ENCODE measurements around the gene C2CD3.
A peak's percentile ranks its signal among the peaks of the same experiment; 100 is the strongest.
"Not testable (repeated sequence)": the region's sequence is repeated elsewhere in the genome, so short reads cannot be mapped to it uniquely, and the experiment has no call there.

C2CD3 gene

DNA sequence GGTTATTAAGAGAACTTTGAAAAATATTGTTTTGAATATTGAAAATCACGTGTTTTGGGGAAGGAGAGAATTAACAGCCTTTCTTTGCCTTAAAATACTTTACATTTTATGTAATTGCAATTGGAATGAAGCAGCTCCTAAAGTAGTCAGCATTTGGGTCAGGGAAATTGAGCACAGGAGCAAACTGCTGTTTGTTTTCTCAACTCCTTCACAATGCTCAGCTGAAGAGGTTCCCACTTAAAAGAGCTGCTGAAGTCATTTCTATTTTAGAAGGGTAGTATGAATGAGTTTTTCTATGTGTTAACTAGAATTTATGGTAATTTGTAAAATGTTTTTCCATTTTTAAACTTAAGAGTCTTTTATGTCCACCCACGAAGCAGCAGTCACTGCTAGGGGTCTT lies 180.1 kb downstream of the C2CD3 start:
- DNase-seq (ENCODE audit: low read depth), result no peak
- TF ChIP-seq, protein P1, sequence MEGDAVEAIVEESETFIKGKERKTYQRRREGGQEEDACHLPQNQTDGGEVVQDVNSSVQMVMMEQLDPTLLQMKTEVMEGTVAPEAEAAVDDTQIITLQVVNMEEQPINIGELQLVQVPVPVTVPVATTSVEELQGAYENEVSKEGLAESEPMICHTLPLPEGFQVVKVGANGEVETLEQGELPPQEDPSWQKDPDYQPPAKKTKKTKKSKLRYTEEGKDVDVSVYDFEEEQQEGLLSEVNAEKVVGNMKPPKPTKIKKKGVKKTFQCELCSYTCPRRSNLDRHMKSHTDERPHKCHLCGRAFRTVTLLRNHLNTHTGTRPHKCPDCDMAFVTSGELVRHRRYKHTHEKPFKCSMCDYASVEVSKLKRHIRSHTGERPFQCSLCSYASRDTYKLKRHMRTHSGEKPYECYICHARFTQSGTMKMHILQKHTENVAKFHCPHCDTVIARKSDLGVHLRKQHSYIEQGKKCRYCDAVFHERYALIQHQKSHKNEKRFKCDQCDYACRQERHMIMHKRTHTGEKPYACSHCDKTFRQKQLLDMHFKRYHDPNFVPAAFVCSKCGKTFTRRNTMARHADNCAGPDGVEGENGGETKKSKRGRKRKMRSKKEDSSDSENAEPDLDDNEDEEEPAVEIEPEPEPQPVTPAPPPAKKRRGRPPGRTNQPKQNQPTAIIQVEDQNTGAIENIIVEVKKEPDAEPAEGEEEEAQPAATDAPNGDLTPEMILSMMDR (conservative IDR thresholded peaks at IDR 0.05; ENCODE audit: low read depth, low read length), result no peak
- H3K4me3 ChIP-seq (ENCODE audit: low read depth, low read length), result no peak overlapping the region

DNA sequence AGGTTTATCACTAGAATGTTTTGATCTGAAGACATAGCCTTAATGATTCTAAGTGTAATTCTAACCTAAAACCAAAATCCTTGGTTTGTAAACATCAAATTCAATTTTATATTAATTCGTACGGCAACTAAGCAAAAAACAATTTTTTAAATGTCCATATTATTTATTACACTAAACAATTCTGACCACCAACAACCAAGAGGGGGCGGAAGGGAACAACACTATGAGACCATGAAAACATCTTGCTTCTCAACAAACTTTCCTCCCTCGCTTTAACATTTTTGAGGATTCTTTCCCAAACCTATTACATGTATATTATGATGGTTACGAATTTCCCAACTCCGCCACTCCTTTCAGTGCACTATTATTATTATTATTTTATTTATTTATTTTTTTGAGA lies 181.6 kb downstream of the C2CD3 start:
- no peak overlapping the region for H3K4me3 ChIP-seq (ENCODE audit: low read depth, low read length)
- DNase-seq (ENCODE audit: low read depth), result no peak
- TF ChIP-seq, protein P1 (conservative IDR thresholded peaks at IDR 0.05; ENCODE audit: low read depth, low read length), result no peak

DNA sequence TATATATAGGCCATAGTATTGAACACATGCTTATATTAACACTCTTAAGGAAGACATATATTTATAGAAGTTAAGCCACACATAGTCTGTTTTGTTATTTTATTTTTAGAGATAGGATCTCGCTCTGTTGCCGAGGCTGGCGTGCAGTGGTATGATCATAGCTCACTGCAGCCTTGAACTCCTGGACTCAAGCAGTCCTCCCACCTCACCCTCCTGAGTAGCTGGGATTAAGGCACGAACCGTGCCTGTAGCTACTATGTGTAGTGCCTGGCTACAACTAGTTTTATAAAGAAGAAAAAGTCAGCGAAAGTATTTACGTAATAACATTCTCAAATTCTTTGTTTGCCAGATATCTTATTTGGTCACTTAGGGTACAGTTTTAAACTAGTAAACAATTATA lies 182.6 kb downstream of the C2CD3 start:
- TF ChIP-seq, protein P1 (conservative IDR thresholded peaks at IDR 0.05; ENCODE audit: low read depth, low read length), result no peak
- no peak for DNase-seq (ENCODE audit: low read depth)
- H3K4me3 ChIP-seq (ENCODE audit: low read depth, low read length), result no peak overlapping the region

DNA sequence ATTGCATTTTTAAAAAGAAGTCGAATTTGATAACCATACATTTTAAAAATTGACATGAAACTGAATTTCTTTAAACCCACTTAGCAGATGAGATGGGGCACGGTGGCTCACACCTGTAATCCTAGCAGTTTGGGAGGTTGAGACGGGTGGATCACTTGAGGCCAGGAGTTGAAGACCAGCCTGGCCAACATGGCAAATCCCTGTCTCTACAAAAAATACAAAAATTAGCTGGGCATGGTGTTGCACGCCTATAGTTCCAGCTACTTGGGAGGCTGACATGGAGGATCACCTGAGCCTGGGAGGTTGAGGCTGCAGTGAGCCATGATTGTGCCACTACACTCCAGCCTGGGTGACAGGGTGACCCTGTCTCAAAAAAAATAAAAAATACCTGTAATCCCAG lies 185.1 kb downstream of the C2CD3 start:
- H3K4me3 ChIP-seq (ENCODE audit: low read depth, low read length); DNase-seq (ENCODE audit: low read depth): not testable (repeated sequence)

DNA sequence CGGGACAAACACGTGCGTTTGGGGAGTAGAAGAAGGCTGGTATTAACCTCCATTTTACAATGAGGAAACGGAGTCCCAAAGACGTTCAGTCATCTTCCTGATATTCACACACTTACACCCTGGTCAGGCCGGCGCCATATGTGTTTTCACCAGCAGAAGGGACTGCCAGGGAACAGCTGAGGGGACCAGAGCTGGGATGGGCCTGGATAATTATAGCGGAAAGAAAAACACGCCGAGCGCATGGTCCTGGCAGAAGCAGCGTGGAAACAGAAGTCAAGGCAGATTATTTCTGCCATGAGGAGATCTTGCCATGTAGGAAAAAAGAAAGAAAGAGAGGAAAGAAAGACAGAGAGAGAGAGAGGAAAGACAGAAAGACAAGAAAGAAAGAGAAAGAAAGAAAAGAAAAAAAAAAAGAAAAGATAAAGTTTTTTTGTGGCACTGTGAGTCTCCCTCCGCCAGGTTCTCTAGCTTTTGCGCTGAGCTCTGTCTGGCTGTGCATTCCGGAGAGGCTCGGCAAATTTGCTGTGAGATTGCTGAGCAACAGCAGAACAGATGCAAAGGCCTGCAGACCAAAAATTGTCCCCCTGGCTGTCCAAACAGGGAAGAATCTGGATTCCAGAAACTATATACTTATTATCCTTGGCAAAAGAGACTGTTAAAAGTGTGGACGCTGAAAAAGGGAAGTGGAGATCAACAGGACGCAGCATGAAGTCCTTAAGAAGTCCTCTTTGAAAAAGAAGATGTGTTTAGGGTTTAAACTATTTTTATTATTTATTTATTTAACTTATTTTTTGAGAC lies 186.9 kb downstream of the C2CD3 start:
- DNase-seq (ENCODE audit: low read depth), result no peak
- H3K4me3 ChIP-seq (ENCODE audit: low read depth, low read length), result peak overlapping the region; percentile 76
- TF ChIP-seq, protein P1 (conservative IDR thresholded peaks at IDR 0.05; ENCODE audit: low read depth, low read length), result no peak

DNA sequence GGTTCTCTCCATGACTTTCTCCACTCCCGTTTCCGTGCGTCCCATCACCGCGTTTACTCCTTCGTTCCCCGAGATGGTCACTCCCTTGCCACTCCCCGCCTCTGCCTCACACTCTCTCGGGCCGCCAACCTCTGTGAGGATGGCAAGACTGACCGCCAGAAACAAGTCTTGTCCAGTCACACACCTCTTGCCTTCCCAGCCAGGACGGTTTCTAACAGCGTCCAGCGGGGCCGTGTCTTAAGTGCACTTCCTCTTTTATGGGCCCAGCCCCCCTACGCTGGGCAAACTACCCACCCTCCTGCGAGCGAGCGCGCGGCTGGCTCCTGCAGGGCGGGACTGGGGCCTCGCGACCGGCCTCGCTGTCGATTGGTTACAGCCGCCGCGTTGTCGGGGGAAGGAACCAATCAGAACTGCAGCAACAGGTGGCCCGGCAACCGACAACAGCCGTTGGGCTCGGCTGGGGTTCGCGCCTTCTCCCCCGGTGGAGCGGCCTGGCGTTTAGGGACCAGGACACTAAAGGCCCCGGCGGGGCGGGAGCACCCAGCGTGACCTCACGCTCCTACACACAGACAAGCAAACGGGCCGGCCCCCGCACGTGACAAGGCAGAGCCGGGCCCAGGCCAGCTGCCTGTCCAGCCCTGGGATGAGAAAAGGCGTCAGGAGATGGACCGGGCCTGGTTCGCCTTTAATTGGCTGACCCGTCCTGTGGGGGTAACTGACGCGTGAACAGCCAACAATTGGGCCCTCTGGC lies 187.6 kb downstream of the C2CD3 start:
- DNase-seq (ENCODE audit: low read depth), result peak; percentile 91
- H3K4me3 ChIP-seq (ENCODE audit: low read depth, low read length), result peak overlapping the region; percentile 76
- TF ChIP-seq, protein P1 (conservative IDR thresholded peaks at IDR 0.05; ENCODE audit: low read depth, low read length), result no peak

DNA sequence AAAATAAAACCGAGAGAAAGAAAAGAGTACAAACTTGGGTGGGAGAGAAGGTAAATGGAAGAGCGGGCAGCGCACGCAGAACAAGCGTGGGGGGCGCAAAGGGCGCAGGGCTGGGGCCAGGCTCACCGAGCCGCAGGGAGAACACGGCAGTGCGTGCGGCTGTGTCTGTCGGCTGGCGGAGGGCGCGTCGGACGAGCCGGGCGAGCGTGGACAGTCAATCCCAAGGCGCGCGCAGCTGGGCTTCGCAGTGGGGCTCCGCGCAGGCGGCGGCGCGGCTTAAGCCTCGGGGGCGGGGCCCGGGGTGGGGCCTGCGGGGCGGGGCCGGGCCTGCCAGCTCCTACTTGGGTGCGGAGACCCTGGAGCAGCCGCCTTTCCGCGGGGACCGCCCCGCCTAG lies 188.2 kb downstream of the C2CD3 start, which contains the start of gene UCP2:
UCP2 (minus strand) TSS at position 249 of the 395 bp plus-strand sequence. CDS start 4,465 bp downstream, outside the sequence.
- TF ChIP-seq, protein P1 (conservative IDR thresholded peaks at IDR 0.05; ENCODE audit: low read depth, low read length), result no peak
- H3K4me3 ChIP-seq (ENCODE audit: low read depth, low read length), result peak within 1 kb of the TSS; percentile 76
- DNase-seq (ENCODE audit: low read depth), result peak; percentile 82

All from choroid plexus epithelial cell (primary cell).